A549 (cell line): ENCODE results near the gene TAF11L4.

Experiments
- POLR2A ChIP-seq: IDR thresholded peaks from 2 replicates; pipeline ENCODE4 v1.6.1; 2012; ENCODE audit warnings: mild to moderate bottlenecking, low read length
- TF ChIP-seq, protein P1 (sequence below): fragments of 200-600 bp; sonication (generic); IDR thresholded peaks from 2 replicates; pipeline ENCODE4 v1.6.1; 2016; ENCODE audit warnings: antibody characterized with exemption, mild to moderate bottlenecking, moderate library complexity

DNA sequence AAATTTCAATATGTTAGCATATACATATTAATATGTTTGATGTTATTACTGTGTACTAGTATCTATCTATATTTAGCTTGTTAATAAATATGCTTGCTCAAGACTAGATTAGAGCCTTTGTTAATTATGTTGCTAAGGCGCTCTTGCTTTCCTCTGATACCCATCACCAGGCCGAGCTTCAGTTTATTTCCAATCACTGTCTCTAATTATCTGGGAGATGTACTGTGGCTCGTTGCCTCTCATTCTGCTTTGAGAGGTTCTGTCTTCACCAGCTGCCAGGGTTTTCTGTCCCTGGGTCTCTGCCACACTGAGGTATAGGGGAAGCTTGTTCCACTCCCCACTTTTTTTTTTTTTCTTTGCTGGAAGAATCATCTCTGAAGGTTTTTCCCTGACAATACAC lies 44.6 kb upstream of the TAF11L4 start:
- TF ChIP-seq POLR2A = no peak
- TF ChIP-seq, protein P1, sequence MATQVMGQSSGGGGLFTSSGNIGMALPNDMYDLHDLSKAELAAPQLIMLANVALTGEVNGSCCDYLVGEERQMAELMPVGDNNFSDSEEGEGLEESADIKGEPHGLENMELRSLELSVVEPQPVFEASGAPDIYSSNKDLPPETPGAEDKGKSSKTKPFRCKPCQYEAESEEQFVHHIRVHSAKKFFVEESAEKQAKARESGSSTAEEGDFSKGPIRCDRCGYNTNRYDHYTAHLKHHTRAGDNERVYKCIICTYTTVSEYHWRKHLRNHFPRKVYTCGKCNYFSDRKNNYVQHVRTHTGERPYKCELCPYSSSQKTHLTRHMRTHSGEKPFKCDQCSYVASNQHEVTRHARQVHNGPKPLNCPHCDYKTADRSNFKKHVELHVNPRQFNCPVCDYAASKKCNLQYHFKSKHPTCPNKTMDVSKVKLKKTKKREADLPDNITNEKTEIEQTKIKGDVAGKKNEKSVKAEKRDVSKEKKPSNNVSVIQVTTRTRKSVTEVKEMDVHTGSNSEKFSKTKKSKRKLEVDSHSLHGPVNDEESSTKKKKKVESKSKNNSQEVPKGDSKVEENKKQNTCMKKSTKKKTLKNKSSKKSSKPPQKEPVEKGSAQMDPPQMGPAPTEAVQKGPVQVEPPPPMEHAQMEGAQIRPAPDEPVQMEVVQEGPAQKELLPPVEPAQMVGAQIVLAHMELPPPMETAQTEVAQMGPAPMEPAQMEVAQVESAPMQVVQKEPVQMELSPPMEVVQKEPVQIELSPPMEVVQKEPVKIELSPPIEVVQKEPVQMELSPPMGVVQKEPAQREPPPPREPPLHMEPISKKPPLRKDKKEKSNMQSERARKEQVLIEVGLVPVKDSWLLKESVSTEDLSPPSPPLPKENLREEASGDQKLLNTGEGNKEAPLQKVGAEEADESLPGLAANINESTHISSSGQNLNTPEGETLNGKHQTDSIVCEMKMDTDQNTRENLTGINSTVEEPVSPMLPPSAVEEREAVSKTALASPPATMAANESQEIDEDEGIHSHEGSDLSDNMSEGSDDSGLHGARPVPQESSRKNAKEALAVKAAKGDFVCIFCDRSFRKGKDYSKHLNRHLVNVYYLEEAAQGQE = no peak
